HK-2 (cell line): ENCODE measurements around the gene ATAD3B.
A peak's percentile ranks its signal among the peaks of the same experiment; 100 is the strongest.
"Not testable (repeated sequence)": the region's sequence is repeated elsewhere in the genome, so short reads cannot be mapped to it uniquely, and the experiment has no call there.

ENCODE experiments used
- DNase-seq: peaks from one replicate; pipeline ENCODE4 v3.0.0-alpha.2; 2018; ENCODE audit not compliant: unreplicated experiment

Gene ATAD3B

GRCh38 chr1:1433804-1434130, 37.8 kb upstream of the ATAD3B start:
- peak; percentile 72 for DNase-seq

- no peak for DNase-seq
Observed at GRCh38 chr1:1434131-1434823, 37.3 kb upstream of the ATAD3B start.

GRCh38 chr1:1434824-1435105, 36.8 kb upstream of the ATAD3B start:
- no peak for DNase-seq

GRCh38 chr1:1435106-1435903, 36.3 kb upstream of the ATAD3B start, which contains the start of gene VWA1:
TSS of gene VWA1 (plus strand) at chr1:1435690. CDS start at chr1:1435749, 59 bp downstream.
- DNase-seq: no peak

GRCh38 chr1:1435911-1436629, 35.5 kb upstream of the ATAD3B start:
- no peak for DNase-seq

GRCh38 chr1:1436630-1437032, 34.9 kb upstream of the ATAD3B start:
- no peak for DNase-seq

GRCh38 chr1:1437033-1437903, 34.3 kb upstream of the ATAD3B start:
- no peak for DNase-seq

- peak; percentile 88 for DNase-seq
Observed at GRCh38 chr1:1437904-1438376, 33.6 kb upstream of the ATAD3B start.

GRCh38 chr1:1438531-1439381, 32.8 kb upstream of the ATAD3B start:
- DNase-seq: no peak

- no peak for DNase-seq
Observed at GRCh38 chr1:1439546-1440261, 31.9 kb upstream of the ATAD3B start.

GRCh38 chr1:1440262-1441001, 31.1 kb upstream of the ATAD3B start:
- no peak for DNase-seq

GRCh38 chr1:1441002-1441888, 30.3 kb upstream of the ATAD3B start:
- peak; percentile 44 for DNase-seq

GRCh38 chr1:1442069-1442770, 29.3 kb upstream of the ATAD3B start:
- DNase-seq: no peak

GRCh38 chr1:1446631-1447030, 24.9 kb upstream of the ATAD3B start:
- DNase-seq: not testable (repeated sequence)

- DNase-seq: no peak
Observed at GRCh38 chr1:1449099-1449739, 22.3 kb upstream of the ATAD3B start, which contains the start of gene ATAD3C. TSS of gene ATAD3C (plus strand) at chr1:1449689. CDS start at chr1:1450684, 995 bp downstream.

- not testable (repeated sequence) for DNase-seq
Observed at GRCh38 chr1:1450616-1451015, 20.9 kb upstream of the ATAD3B start.

GRCh38 chr1:1451696-1452364, 19.7 kb upstream of the ATAD3B start:
- no peak for DNase-seq
